Ovary (tissue), 3 donors: Measurements from ENCODE around the gene SF3B5.

ENCODE experiments used
- CTCF ChIP-seq, 3 donors: fragments of 450-650 bp in 2 of 3; fragments of 200-600 bp in 1 of 3; IDR thresholded peaks; one replicate each; pipeline versions ENCODE4 v1.5.1 to v1.8.0; 2016 to 2022; ENCODE audit warnings: antibody characterized with exemption in 3 of 3, mild to moderate bottlenecking in 1 of 3
- EP300 ChIP-seq: sonication (generic); formaldehyde crosslinking; IDR thresholded peaks from one replicate; pipeline ENCODE4 v1.6.1; 2017; ENCODE audit warnings: antibody characterized with exemption
- POLR2A ChIP-seq: fragments of 450-650 bp; IDR thresholded peaks from one replicate; pipeline ENCODE4 v1.6.1; 2017; ENCODE audit warnings: antibody characterized with exemption, mild to moderate bottlenecking, moderate library complexity
- donor health status: DM: no; HTN: no; CAD: no.

GRCh38 chr6:144133225-144133821 is 38.0 kb upstream of the SF3B5 start:
- TF ChIP-seq CTCF (IDR thresholded peaks at IDR 0.05) (no peak), POLR2A (no peak), EP300 (no peak)
